Tibial artery (tissue), 4 donors: ENCODE measurements around the gene TLE5.

ENCODE experiments used
- DNase-seq, 2 donors: peaks; one replicate each; pipeline ENCODE4 v3.0.0-alpha.2; 2019
- H3K27ac ChIP-seq, 2 donors: fragments of 200-600 bp; sonication (generic) in 1 of 2; 1 replicate in 1 of 2; 2 replicates in 1 of 2; pipeline ENCODE4 v1.5.1; 2018 to 2019; ENCODE audit warnings: mild to moderate bottlenecking in 1 of 2
- H3K27me3 ChIP-seq, 2 donors: fragments of 200-600 bp; sonication (generic) in 1 of 2; one replicate each; pipeline versions ENCODE4 v1.5.1 to v1.6.0; 2016 to 2019
- H3K36me3 ChIP-seq, 3 donors: fragments of 200-600 bp; sonication (generic) in 2 of 3; one replicate each; pipeline ENCODE4 v1.5.1; 2016 to 2019; ENCODE audit warnings: mild to moderate bottlenecking in 2 of 3
- H3K4me1 ChIP-seq, 4 donors: fragments of 200-600 bp; sonication (generic) in 2 of 4; 1 replicate in 3 of 4; 2 replicates in 1 of 4; pipeline ENCODE4 v1.5.1; 2016 to 2019
- H3K4me3 ChIP-seq, 2 donors: fragments of 200-600 bp; sonication (generic) in 1 of 2; 1 replicate in 1 of 2; 2 replicates in 1 of 2; pipeline ENCODE4 v1.5.1; 2018 to 2019; ENCODE audit warnings: mild to moderate bottlenecking in 2 of 2
- H3K9me3 ChIP-seq, 3 donors: fragments of 200-600 bp; sonication (generic) in 1 of 3; one replicate each; pipeline ENCODE4 v1.5.1; 2016 to 2019
- CTCF ChIP-seq, 2 experiments: fragments of 200-600 bp in 1 of 2; fragments of 450-650 bp in 1 of 2; IDR thresholded peaks; one replicate each; pipeline ENCODE4 v1.5.1; 2017 to 2019; ENCODE audit warnings: antibody characterized with exemption in 2 of 2, mild to moderate bottlenecking in 1 of 2, moderate library complexity in 1 of 2
- intact Hi-C: fragments of 100-400 bp; cut with DNase I; formaldehyde crosslinking; loops from one replicate; pipeline ENCODE4 v1.15.0; 2023; ENCODE audit warnings: low total_unique reads

TLE5 gene

DNA sequence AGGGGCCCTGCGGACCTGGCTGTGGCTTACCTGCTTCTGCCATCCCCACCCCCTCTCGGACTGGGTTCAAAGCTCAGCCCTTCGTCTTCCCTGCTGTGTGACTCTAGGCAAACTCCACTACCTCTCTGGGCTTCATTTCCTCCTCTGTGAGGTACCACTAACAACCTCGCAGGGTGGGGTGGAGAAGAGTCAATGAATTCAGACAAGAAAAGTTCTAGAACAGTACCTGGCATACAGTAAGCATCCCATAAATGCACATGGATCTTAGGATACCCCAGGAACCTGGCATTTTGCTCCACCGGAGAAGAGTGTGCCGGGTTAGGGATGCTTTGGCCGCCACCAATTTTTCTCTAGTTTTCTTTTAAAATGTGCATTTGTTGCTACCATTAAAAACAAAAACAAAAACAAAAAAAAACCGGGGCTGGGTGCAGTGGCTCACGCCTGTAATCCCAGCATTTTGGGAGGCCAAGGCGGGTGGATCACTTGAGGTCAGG lies 3.4 kb downstream of the TLE5 start:
- intact Hi-C loops = no loop called here
- Histone ChIP-seq H3K27ac (no peak overlapping the region), H3K4me3 (no peak overlapping the region), H3K36me3 (peaks cover 14 to 54% (median 45%) of the 10 kb centered on the region in 3 donors), H3K27me3 (no peaks in the 10 kb centered on the region), H3K9me3 (no peaks in the 10 kb centered on the region), H3K4me1 (peaks cover 0 to 60% (median 33%) of the 10 kb centered on the region in 4 donors)
- no peak for DNase-seq
- TF ChIP-seq CTCF (IDR thresholded peaks at IDR 0.05) = no peak

- Histone ChIP-seq H3K4me3 (no peak overlapping the region), H3K4me1 (peaks cover 0 to 58% (median 33%) of the 10 kb centered on the region in 4 donors)
- intact Hi-C loops = no loop called here
Measured at GRCh38 chr19:3058009-3058820, 4.1 kb downstream of the TLE5 start.

DNA sequence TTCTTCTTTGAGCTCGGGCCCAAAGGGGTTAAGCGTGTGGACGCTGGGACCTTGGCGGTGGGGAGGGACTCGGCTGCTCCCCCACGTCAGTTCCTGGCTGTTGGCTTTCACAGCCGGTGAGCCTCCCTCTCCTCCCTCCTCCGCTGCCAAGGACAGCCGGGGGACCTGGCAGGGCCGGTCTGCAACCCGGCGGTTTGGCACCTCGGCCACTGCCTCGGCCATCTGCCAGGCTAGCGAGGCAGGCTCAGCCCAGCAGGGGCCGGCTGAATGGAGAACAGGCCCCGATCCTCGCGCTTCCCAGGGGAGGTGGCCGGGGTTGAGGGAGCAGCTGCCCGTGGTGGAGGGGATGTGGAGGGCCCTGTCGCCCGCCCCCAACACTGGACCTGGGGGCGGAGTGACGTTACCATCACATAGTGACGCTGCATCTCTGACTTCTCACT lies 5.0 kb downstream of the TLE5 start:
- Histone ChIP-seq H3K9me3 (no peaks in the 10 kb centered on the region), H3K4me1 (peaks cover 0 to 52% (median 26%) of the 10 kb centered on the region in 4 donors), H3K27me3 (no peaks in the 10 kb centered on the region), H3K4me3 (no peak overlapping the region), H3K27ac (peak overlapping the region; percentile 64 to 65), H3K36me3 (peaks cover 21 to 63% (median 53%) of the 10 kb centered on the region in 3 donors)
- peak; percentile 19 to 35 for TF ChIP-seq CTCF (IDR thresholded peaks at IDR 0.05)
- intact Hi-C loops = no loop called here
- DNase-seq = peak; percentile 83 to 95

More at GRCh38 chr19:3058009-3058820, 4.1 kb downstream of the TLE5 start:
- Histone ChIP-seq H3K27me3 (no peaks in the 10 kb centered on the region), H3K9me3 (no peaks in the 10 kb centered on the region), H3K27ac (peak overlapping the region; percentile 64 to 65), H3K36me3 (peaks cover 20 to 60% (median 51%) of the 10 kb centered on the region in 3 donors)
- no peak for DNase-seq
- TF ChIP-seq CTCF (IDR thresholded peaks at IDR 0.05) = no peak

- Histone ChIP-seq H3K36me3 (peaks cover 21 to 63% (median 53%) of the 10 kb centered on the region in 3 donors), H3K27me3 (no peaks in the 10 kb centered on the region), H3K4me1 (peaks cover 0 to 52% (median 26%) of the 10 kb centered on the region in 4 donors), H3K27ac (peak overlapping the region; percentile 64 to 65), H3K4me3 (no peak overlapping the region), H3K9me3 (no peaks in the 10 kb centered on the region)
- no peak for DNase-seq
- intact Hi-C loops = no loop called here
- TF ChIP-seq CTCF (IDR thresholded peaks at IDR 0.05) = no peak
Measured at GRCh38 chr19:3056417-3057088, 5.7 kb downstream of the TLE5 start.

GRCh38 chr19:3055741-3056416 lies 6.4 kb downstream of the TLE5 start:
- H3K4me3 ChIP-seq = no peak overlapping the region
- no peaks in the 10 kb centered on the region for H3K27me3 ChIP-seq
- no peak for TF ChIP-seq CTCF (IDR thresholded peaks at IDR 0.05)
- intact Hi-C loops = no loop called here
- no peak for DNase-seq
- H3K9me3 ChIP-seq = no peaks in the 10 kb centered on the region
- peak overlapping the region in 1 of 2 donors; percentile 65 for H3K27ac ChIP-seq
- H3K4me1 ChIP-seq = peaks cover 0 to 48% (median 22%) of the 10 kb centered on the region in 4 donors
- peaks cover 21 to 63% (median 53%) of the 10 kb centered on the region in 3 donors for H3K36me3 ChIP-seq
